ENCODE results near the gene PDZD2. TPM values are rescaled to one million over a fixed set of nuclear protein-coding genes. Genes with fewer than 3 reads are reported as not detected.

Gene PDZD2
- total RNA-seq, 1 experiment from 2014 or later = 23.0 TPM

DNA sequence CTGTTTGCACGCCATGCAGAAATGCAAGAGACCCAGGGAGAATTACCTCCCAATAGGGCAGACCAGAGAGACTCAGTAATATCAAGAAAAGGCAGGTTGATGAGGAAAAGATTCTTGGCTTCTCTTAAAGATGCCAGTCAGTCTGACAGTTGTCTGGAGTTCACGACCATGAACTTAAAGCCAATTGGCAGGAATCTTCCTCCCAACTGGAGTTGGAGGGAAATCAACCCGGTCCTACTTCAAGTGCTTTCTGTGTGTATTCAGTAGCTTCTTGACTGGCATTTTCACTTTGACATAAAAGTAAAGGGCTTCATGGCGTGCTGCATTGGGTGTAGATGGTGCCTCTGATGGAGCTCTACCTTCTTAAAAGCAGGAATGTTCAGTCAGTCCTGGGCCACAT is 390.9 kb downstream of the PDZD2 start:
- Mint-ChIP-seq H3K9me3 (ENCODE audit: unreplicated experiment) (no peaks in the 10 kb centered on the region), H3K36me3 (ENCODE audit: insufficient read depth, unreplicated experiment) (peaks cover 6% of the 10 kb centered on the region), H3K27me3 (ENCODE audit: insufficient read depth, unreplicated experiment) (no peaks in the 10 kb centered on the region), H3K4me1 (ENCODE audit: insufficient read depth, unreplicated experiment) (peaks cover 54% of the 10 kb centered on the region), H3K27ac (ENCODE audit: low read depth, unreplicated experiment) (peak overlapping the region; percentile 86), H3K4me3 (ENCODE audit: unreplicated experiment) (no peak overlapping the region)
- intact Hi-C loops (cut with micrococcal nuclease) = loop anchor here (2.0 to 5.0 kb wide), 2 partner anchors 29 to 42 kb away; no protein-coding TSS in a partner anchor
- POLR2A ChIA-PET = interaction anchor here (0.7 to 2.9 kb wide), 4 partner anchors 24 to 94 kb away, joined by 3 to 21 read pairs (median 10); no protein-coding TSS in a partner anchor
- no peak for DNase-seq (ENCODE audit: unreplicated experiment)
- CTCF ChIA-PET = interaction anchor here (0.6 to 4.0 kb wide), 5 partner anchors 47 to 489 kb away, joined by 3 to 14 read pairs (median 4); no protein-coding TSS in a partner anchor
- BruUV-seq (replicated peaks) = no TSS peak
- TF ChIP-seq CTCF (IDR thresholded peaks at IDR 0.05; ENCODE audit: unreplicated experiment) = no peak

GRCh38 chr5:32030222-32030621 is 391.3 kb downstream of the PDZD2 start:
- BruUV-seq (replicated peaks) = no TSS peak
- intact Hi-C loops (cut with micrococcal nuclease) = no loop called here
- Mint-ChIP-seq H3K9me3 (ENCODE audit: unreplicated experiment) (no peaks in the 10 kb centered on the region), H3K36me3 (ENCODE audit: insufficient read depth, unreplicated experiment) (peaks cover 6% of the 10 kb centered on the region), H3K4me1 (ENCODE audit: insufficient read depth, unreplicated experiment) (peaks cover 54% of the 10 kb centered on the region), H3K27ac (ENCODE audit: low read depth, unreplicated experiment) (peak overlapping the region; percentile 21), H3K4me3 (ENCODE audit: unreplicated experiment) (no peak overlapping the region), H3K27me3 (ENCODE audit: insufficient read depth, unreplicated experiment) (no peaks in the 10 kb centered on the region)
- no peak for TF ChIP-seq CTCF (IDR thresholded peaks at IDR 0.05; ENCODE audit: unreplicated experiment)
- ChIA-PET CTCF (interaction anchor here (0.6 to 4.0 kb wide), 4 partner anchors 46 to 205 kb away, joined by 4 to 14 read pairs (median 4); no protein-coding TSS in a partner anchor), POLR2A (interaction anchor here (0.7 kb wide), 1 partner anchor 58 kb away, joined by 3 read pairs; no protein-coding TSS in a partner anchor)
- DNase-seq (ENCODE audit: unreplicated experiment) = peak; percentile 63

- DNase-seq (ENCODE audit: unreplicated experiment) = no peak
- TF ChIP-seq CTCF (IDR thresholded peaks at IDR 0.05; ENCODE audit: unreplicated experiment) = no peak
- Mint-ChIP-seq H3K4me3 (ENCODE audit: unreplicated experiment) (no peak overlapping the region), H3K27me3 (ENCODE audit: insufficient read depth, unreplicated experiment) (no peaks in the 10 kb centered on the region), H3K9me3 (ENCODE audit: unreplicated experiment) (no peaks in the 10 kb centered on the region), H3K4me1 (ENCODE audit: insufficient read depth, unreplicated experiment) (peaks cover 54% of the 10 kb centered on the region), H3K27ac (ENCODE audit: low read depth, unreplicated experiment) (peak overlapping the region; percentile 21), H3K36me3 (ENCODE audit: insufficient read depth, unreplicated experiment) (peaks cover 6% of the 10 kb centered on the region)
- BruUV-seq (replicated peaks) = no TSS peak
- POLR2A ChIA-PET = no interaction called here
- intact Hi-C loops (cut with micrococcal nuclease) = no loop called here
- CTCF ChIA-PET = interaction anchor here (0.6 to 4.0 kb wide), 4 partner anchors 46 to 206 kb away, joined by 4 to 14 read pairs (median 4); no protein-coding TSS in a partner anchor
Measured at GRCh38 chr5:32030686-32031085, 391.8 kb downstream of the PDZD2 start.

- no peak for TF ChIP-seq CTCF (IDR thresholded peaks at IDR 0.05; ENCODE audit: unreplicated experiment)
- intact Hi-C loops (cut with micrococcal nuclease) = no loop called here
- no peak for DNase-seq (ENCODE audit: unreplicated experiment)
- H3K4me3 Mint-ChIP-seq (ENCODE audit: unreplicated experiment) = no peak overlapping the region
- H3K4me1 Mint-ChIP-seq (ENCODE audit: insufficient read depth, unreplicated experiment) = peaks cover 54% of the 10 kb centered on the region
- H3K27ac Mint-ChIP-seq (ENCODE audit: low read depth, unreplicated experiment) = peak overlapping the region; percentile 21
- no peaks in the 10 kb centered on the region for H3K9me3 Mint-ChIP-seq (ENCODE audit: unreplicated experiment)
- ChIA-PET POLR2A (interaction anchor here (0.7 kb wide), 1 partner anchor 581 kb away, joined by 4 read pairs; no protein-coding TSS in a partner anchor), CTCF (interaction anchor here (0.9 to 4.0 kb wide), 2 partner anchors 34 to 206 kb away, joined by 3 to 14 read pairs; no protein-coding TSS in a partner anchor)
- peaks cover 2% of the 10 kb centered on the region for H3K36me3 Mint-ChIP-seq (ENCODE audit: insufficient read depth, unreplicated experiment)
- H3K27me3 Mint-ChIP-seq (ENCODE audit: insufficient read depth, unreplicated experiment) = no peaks in the 10 kb centered on the region
- no TSS peak for BruUV-seq (replicated peaks)
Measured at GRCh38 chr5:32031089-32031488, 392.2 kb downstream of the PDZD2 start.
